Prostate gland (tissue), 2 donors: ENCODE results near the gene OR13C8.

ENCODE experiments used
- POLR2A ChIP-seq: fragments of 450-650 bp; IDR thresholded peaks from one replicate; pipeline ENCODE4 v1.6.1; 2016; ENCODE audit warnings: antibody characterized with exemption, mild to moderate bottlenecking
- POLR2AphosphoS5 ChIP-seq: sonication (generic); formaldehyde crosslinking; IDR thresholded peaks from one replicate; pipeline ENCODE4 v1.6.1; 2017; ENCODE audit warnings: antibody characterized with exemption
- TF ChIP-seq, protein P1 (sequence below), 4 experiments: fragments of 200-600 bp in 2 of 4; fragments of 450-650 bp in 2 of 4; sonication (generic) in 2 of 4; IDR thresholded peaks; 1 replicate in 3 of 4; 2 replicates in 1 of 4; pipeline ENCODE4 v1.5.1; 2016 to 2019; ENCODE audit warnings: antibody characterized with exemption in 4 of 4, mild to moderate bottlenecking in 2 of 4, moderate library complexity in 2 of 4

DNA sequence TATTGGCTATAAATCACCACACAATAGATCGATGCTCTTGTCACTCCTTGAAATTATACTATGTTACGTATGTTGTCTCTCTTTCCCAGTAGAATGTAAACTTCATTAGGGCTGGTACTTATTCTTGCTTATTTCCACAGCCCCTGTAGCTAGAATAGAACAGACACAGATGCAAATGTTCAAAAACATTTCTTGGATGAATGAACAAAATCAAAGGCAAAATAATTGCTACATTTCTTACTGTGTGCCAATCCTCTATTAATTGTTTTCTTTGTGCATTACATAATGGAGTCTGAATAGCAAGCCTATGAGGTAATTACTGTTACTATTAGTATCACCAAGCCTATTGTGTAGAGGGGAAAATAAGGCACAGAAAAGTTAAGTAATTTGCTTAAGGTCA lies 37.2 kb downstream of the OR13C8 start:
- TF ChIP-seq, protein P1, sequence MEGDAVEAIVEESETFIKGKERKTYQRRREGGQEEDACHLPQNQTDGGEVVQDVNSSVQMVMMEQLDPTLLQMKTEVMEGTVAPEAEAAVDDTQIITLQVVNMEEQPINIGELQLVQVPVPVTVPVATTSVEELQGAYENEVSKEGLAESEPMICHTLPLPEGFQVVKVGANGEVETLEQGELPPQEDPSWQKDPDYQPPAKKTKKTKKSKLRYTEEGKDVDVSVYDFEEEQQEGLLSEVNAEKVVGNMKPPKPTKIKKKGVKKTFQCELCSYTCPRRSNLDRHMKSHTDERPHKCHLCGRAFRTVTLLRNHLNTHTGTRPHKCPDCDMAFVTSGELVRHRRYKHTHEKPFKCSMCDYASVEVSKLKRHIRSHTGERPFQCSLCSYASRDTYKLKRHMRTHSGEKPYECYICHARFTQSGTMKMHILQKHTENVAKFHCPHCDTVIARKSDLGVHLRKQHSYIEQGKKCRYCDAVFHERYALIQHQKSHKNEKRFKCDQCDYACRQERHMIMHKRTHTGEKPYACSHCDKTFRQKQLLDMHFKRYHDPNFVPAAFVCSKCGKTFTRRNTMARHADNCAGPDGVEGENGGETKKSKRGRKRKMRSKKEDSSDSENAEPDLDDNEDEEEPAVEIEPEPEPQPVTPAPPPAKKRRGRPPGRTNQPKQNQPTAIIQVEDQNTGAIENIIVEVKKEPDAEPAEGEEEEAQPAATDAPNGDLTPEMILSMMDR (IDR thresholded peaks at IDR 0.05), result no peak
- no peak for TF ChIP-seq POLR2A
- no peak for TF ChIP-seq POLR2AphosphoS5
